Neutrophil (primary cell): ENCODE results near the gene GRAPL.
"Not testable (repeated sequence)": the region's sequence is repeated elsewhere in the genome, so short reads cannot be mapped to it uniquely, and the experiment has no call there.

Experiments
- H3K27ac ChIP-seq: fragments of 200-600 bp; sonication (generic); 2 replicates; pipeline ENCODE4 v1.5.1; 2016; ENCODE audit warnings: mild to moderate bottlenecking, moderate library complexity
- H3K27me3 ChIP-seq: fragments of 200-600 bp; sonication (generic); 2 replicates; pipeline ENCODE4 v1.6.0; 2016; ENCODE audit warnings: mild to moderate bottlenecking
- H3K36me3 ChIP-seq: fragments of 200-600 bp; sonication (generic); 2 replicates; pipeline ENCODE4 v1.5.1; 2017
- H3K4me1 ChIP-seq, 2 experiments: fragments of 200-600 bp in 1 of 2; sonication (generic) in 1 of 2; 1 replicate in 1 of 2; 2 replicates in 1 of 2; pipeline versions ENCODE4 v1.5.1 to v1.6.1; 2013 to 2016; ENCODE audit warnings: low read depth in 1 of 2, low read length in 1 of 2, mild to moderate bottlenecking in 1 of 2, moderate library complexity in 1 of 2; ENCODE audit not compliant: control insufficient read depth in 1 of 2, insufficient read depth in 1 of 2
- H3K4me3 ChIP-seq, 2 experiments: fragments of 200-600 bp in 1 of 2; sonication (generic) in 1 of 2; 1 replicate in 1 of 2; 2 replicates in 1 of 2; pipeline ENCODE4 v1.5.1; 2013 to 2016; ENCODE audit warnings: low read depth in 1 of 2, low read length in 1 of 2, mild to moderate bottlenecking in 1 of 2, moderate library complexity in 1 of 2
- H3K9me3 ChIP-seq: fragments of 200-600 bp; sonication (generic); 2 replicates; pipeline ENCODE4 v1.5.1; 2016

GRAPL gene

GRCh38 chr17:19127148-19127980 is at the start of gene GRAPL:
TSS of gene GRAPL (plus strand) at chr17:19127589. CDS start at chr17:19127620, 31 bp downstream.
- H3K9me3 ChIP-seq, H3K36me3 ChIP-seq, H3K4me1 ChIP-seq, H3K27me3 ChIP-seq, H3K4me3 ChIP-seq, H3K27ac ChIP-seq: not testable (repeated sequence)

- not testable (repeated sequence) for H3K27ac ChIP-seq, H3K4me3 ChIP-seq, H3K9me3 ChIP-seq, H3K4me1 ChIP-seq, H3K36me3 ChIP-seq, H3K27me3 ChIP-seq
Observed at GRCh38 chr17:19088804-19089685, 38.3 kb upstream of the GRAPL start.

- H3K27ac ChIP-seq, H3K4me1 ChIP-seq, H3K4me3 ChIP-seq, H3K36me3 ChIP-seq, H3K27me3 ChIP-seq, H3K9me3 ChIP-seq: not testable (repeated sequence)
Observed at GRCh38 chr17:19090058-19090772, 37.2 kb upstream of the GRAPL start.

GRCh38 chr17:19092737-19093683 is 34.4 kb upstream of the GRAPL start:
- not testable (repeated sequence) for H3K27ac ChIP-seq, H3K4me1 ChIP-seq, H3K9me3 ChIP-seq, H3K4me3 ChIP-seq, H3K36me3 ChIP-seq, H3K27me3 ChIP-seq

- H3K4me1 ChIP-seq, H3K4me3 ChIP-seq, H3K27me3 ChIP-seq, H3K27ac ChIP-seq, H3K36me3 ChIP-seq, H3K9me3 ChIP-seq: not testable (repeated sequence)
Observed at GRCh38 chr17:19093684-19094438, 33.5 kb upstream of the GRAPL start.

GRCh38 chr17:19108517-19108916 is 18.9 kb upstream of the GRAPL start:
- H3K9me3 ChIP-seq, H3K27me3 ChIP-seq, H3K4me1 ChIP-seq, H3K27ac ChIP-seq, H3K4me3 ChIP-seq, H3K36me3 ChIP-seq: not testable (repeated sequence)

- peak overlapping the region in 1 of 2 experiments; percentile 56 for H3K4me3 ChIP-seq
- H3K36me3 ChIP-seq, H3K4me1 ChIP-seq, H3K9me3 ChIP-seq, H3K27ac ChIP-seq, H3K27me3 ChIP-seq: not testable (repeated sequence)
Observed at GRCh38 chr17:19110189-19111097, 16.9 kb upstream of the GRAPL start.
